ENCODE measurements around the gene MED13L. TPM values are rescaled to one million over a fixed set of nuclear protein-coding genes. Genes with fewer than 3 reads are reported as not detected.

Gene MED13L
- total RNA-seq, 1 experiment from 2014 or later: 80.5 TPM

DNA sequence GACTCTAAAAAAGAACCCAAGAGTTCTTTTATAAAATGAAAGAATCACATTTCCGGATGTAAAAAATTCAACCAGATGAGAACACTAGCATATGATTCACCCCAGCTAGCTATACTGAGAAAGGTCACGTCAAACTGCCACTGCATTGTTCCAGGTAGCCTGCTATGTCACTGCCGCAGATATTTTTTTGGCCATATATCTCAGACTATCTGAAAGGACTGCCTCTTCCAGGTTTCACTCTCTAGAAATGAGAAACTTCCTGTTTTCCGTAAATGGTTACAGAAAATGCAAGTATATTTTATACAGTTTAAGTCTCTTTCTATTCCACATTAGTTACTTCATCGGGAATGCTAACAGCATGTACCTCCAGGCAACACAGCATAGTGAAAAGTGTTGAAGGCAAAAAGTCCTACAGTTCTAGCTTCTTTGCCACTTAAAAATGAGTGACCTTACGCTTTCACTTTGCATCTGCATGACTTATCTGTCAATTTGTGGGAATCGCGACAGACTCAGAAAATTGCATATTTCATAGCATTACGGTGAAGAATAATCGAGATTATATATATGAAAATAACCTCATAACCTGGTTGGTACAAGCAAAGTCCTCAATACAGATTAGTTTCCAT is 105.2 kb downstream of the MED13L start:
- H3K27ac Mint-ChIP-seq: no peak overlapping the region
- no peaks in the 10 kb centered on the region for H3K27me3 Mint-ChIP-seq (ENCODE audit: low read depth)
- CTCF ChIA-PET: interaction anchor here (1.8 kb wide), 1 partner anchor 10 kb away, joined by 4 read pairs; no protein-coding TSS in a partner anchor
- no peaks in the 10 kb centered on the region for H3K9me3 Mint-ChIP-seq
- peaks cover 60% of the 10 kb centered on the region for H3K4me1 Mint-ChIP-seq
- H3K36me3 Mint-ChIP-seq: no peaks in the 10 kb centered on the region
- H3K4me3 Mint-ChIP-seq: no peak overlapping the region
- no peak for DNase-seq (ENCODE audit: low spot score)
- POLR2A ChIA-PET: no interaction called here
- ATAC-seq: no peak
- TF ChIP-seq, protein P1, sequence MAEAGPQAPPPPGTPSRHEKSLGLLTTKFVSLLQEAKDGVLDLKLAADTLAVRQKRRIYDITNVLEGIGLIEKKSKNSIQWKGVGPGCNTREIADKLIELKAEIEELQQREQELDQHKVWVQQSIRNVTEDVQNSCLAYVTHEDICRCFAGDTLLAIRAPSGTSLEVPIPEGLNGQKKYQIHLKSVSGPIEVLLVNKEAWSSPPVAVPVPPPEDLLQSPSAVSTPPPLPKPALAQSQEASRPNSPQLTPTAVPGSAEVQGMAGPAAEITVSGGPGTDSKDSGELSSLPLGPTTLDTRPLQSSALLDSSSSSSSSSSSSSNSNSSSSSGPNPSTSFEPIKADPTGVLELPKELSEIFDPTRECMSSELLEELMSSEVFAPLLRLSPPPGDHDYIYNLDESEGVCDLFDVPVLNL (CRISPR knock-in tag; IDR thresholded peaks at IDR 0.05; ENCODE audit: borderline replicate concordance, low read depth): no peak
- TF ChIP-seq HMGXB4 (CRISPR knock-in tag; IDR thresholded peaks at IDR 0.05): no peak
- no peak for TF ChIP-seq ZNF416 (CRISPR knock-in tag; IDR thresholded peaks at IDR 0.05)
- TF ChIP-seq, protein P2, sequence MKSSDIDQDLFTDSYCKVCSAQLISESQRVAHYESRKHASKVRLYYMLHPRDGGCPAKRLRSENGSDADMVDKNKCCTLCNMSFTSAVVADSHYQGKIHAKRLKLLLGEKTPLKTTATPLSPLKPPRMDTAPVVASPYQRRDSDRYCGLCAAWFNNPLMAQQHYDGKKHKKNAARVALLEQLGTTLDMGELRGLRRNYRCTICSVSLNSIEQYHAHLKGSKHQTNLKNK (CRISPR knock-in tag; IDR thresholded peaks at IDR 0.05): no peak
- TF ChIP-seq NFE2L1 (CRISPR knock-in tag; IDR thresholded peaks at IDR 0.05): no peak
- TF ChIP-seq HMGA2 (CRISPR knock-in tag; IDR thresholded peaks at IDR 0.05): no peak
- TF ChIP-seq OVOL2 (CRISPR knock-in tag; IDR thresholded peaks at IDR 0.05; ENCODE audit: borderline replicate concordance): no peak
- no peak for TF ChIP-seq FOXP1 (CRISPR knock-in tag; IDR thresholded peaks at IDR 0.05; ENCODE audit: borderline replicate concordance)
- no peak for TF ChIP-seq TEAD1 (CRISPR knock-in tag; IDR thresholded peaks at IDR 0.05)
- TF ChIP-seq, protein P3, sequence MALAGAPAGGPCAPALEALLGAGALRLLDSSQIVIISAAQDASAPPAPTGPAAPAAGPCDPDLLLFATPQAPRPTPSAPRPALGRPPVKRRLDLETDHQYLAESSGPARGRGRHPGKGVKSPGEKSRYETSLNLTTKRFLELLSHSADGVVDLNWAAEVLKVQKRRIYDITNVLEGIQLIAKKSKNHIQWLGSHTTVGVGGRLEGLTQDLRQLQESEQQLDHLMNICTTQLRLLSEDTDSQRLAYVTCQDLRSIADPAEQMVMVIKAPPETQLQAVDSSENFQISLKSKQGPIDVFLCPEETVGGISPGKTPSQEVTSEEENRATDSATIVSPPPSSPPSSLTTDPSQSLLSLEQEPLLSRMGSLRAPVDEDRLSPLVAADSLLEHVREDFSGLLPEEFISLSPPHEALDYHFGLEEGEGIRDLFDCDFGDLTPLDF (CRISPR knock-in tag; IDR thresholded peaks at IDR 0.05): no peak

- H3K27me3 Mint-ChIP-seq (ENCODE audit: low read depth): no peaks in the 10 kb centered on the region
- POLR2A ChIA-PET: interaction anchor here (0.9 kb wide), 1 partner anchor 29 kb away, joined by 3 read pairs; no protein-coding TSS in a partner anchor
- H3K4me1 Mint-ChIP-seq: peaks cover 53% of the 10 kb centered on the region
- no peak overlapping the region for H3K4me3 Mint-ChIP-seq
- CTCF ChIA-PET: interaction anchor here (1.8 kb wide), 1 partner anchor 11 kb away, joined by 4 read pairs; no protein-coding TSS in a partner anchor
- no peaks in the 10 kb centered on the region for H3K9me3 Mint-ChIP-seq
- DNase-seq (ENCODE audit: low spot score): no peak
- H3K27ac Mint-ChIP-seq: peak overlapping the region; percentile 63; the same call in 1 of the 2 replicates
- no peaks in the 10 kb centered on the region for H3K36me3 Mint-ChIP-seq
- no peak for TF ChIP-seq GTF2I (CRISPR knock-in tag; conservative IDR thresholded peaks at IDR 0.05)
- ATAC-seq: no peak
These were observed 105.9 kb downstream of the MED13L start for GRCh38 chr12:116171549-116171948.

- Mint-ChIP-seq H3K27me3 (ENCODE audit: low read depth) (no peaks in the 10 kb centered on the region), H3K4me1 (peaks cover 35% of the 10 kb centered on the region), H3K36me3 (no peaks in the 10 kb centered on the region), H3K9me3 (no peaks in the 10 kb centered on the region), H3K27ac (no peak overlapping the region), H3K4me3 (no peak overlapping the region)
- ChIA-PET CTCF (no interaction called here), POLR2A (no interaction called here)
- no peak for DNase-seq (ENCODE audit: low spot score)
- TF ChIP-seq FOXK1 (CRISPR knock-in tag; IDR thresholded peaks at IDR 0.05): no peak
- TF ChIP-seq NFE2L1 (CRISPR knock-in tag; IDR thresholded peaks at IDR 0.05): no peak
- TF ChIP-seq, protein P4, sequence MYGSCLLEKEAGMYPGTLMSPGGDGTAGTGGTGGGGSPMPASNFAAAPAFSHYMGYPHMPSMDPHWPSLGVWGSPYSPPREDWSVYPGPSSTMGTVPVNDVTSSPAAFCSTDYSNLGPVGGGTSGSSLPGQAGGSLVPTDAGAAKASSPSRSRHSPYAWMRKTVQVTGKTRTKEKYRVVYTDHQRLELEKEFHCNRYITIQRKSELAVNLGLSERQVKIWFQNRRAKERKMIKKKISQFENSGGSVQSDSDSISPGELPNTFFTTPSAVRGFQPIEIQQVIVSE (CRISPR knock-in tag; IDR thresholded peaks at IDR 0.05; ENCODE audit: borderline replicate concordance): no peak
- no peak for TF ChIP-seq GTF2I (CRISPR knock-in tag; conservative IDR thresholded peaks at IDR 0.05)
- no peak for ATAC-seq
These were observed 108.4 kb downstream of the MED13L start for GRCh38 chr12:116169071-116169470.

- no peak for ATAC-seq
- Mint-ChIP-seq H3K27ac (no peak overlapping the region), H3K4me1 (peaks cover 21% of the 10 kb centered on the region)
- TF ChIP-seq OVOL2 (CRISPR knock-in tag; IDR thresholded peaks at IDR 0.05; ENCODE audit: borderline replicate concordance) (no peak), KAT7 (CRISPR knock-in tag; IDR thresholded peaks at IDR 0.05; ENCODE audit: borderline replicate concordance) (no peak), CREM (CRISPR knock-in tag; IDR thresholded peaks at IDR 0.05) (no peak), CTCF (IDR thresholded peaks at IDR 0.05) (no peak), ZNF138 (CRISPR knock-in tag; conservative IDR thresholded peaks at IDR 0.05) (no peak)
- TF ChIP-seq, protein P5, sequence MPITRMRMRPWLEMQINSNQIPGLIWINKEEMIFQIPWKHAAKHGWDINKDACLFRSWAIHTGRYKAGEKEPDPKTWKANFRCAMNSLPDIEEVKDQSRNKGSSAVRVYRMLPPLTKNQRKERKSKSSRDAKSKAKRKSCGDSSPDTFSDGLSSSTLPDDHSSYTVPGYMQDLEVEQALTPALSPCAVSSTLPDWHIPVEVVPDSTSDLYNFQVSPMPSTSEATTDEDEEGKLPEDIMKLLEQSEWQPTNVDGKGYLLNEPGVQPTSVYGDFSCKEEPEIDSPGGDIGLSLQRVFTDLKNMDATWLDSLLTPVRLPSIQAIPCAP (CRISPR knock-in tag; IDR thresholded peaks at IDR 0.05): no peak
These were observed 111.2 kb downstream of the MED13L start for GRCh38 chr12:116166306-116166705.

More at GRCh38 chr12:116166306-116166705, 111.2 kb downstream of the MED13L start:
- POLR2A ChIA-PET: no interaction called here
- Mint-ChIP-seq H3K36me3 (no peaks in the 10 kb centered on the region), H3K27me3 (ENCODE audit: low read depth) (no peaks in the 10 kb centered on the region), H3K9me3 (no peaks in the 10 kb centered on the region), H3K4me3 (no peak overlapping the region)
- CTCF ChIA-PET: no interaction called here
- no peak for DNase-seq (ENCODE audit: low spot score)

Measured in WTC11 (cell line).